Prostate gland (tissue), 2 donors: Measurements from ENCODE around the gene DUS4L. TPM values are rescaled to one million over a fixed set of nuclear protein-coding genes. Genes with fewer than 3 reads are reported as not detected.

Source experiments
- DNase-seq: peaks from one replicate; pipeline ENCODE4 v3.0.0-alpha.2; 2019; ENCODE audit warnings: low spot score
- H3K27ac ChIP-seq, 2 donors: fragments of 200-600 bp; sonication (generic); 2 replicates each; pipeline ENCODE4 v1.5.1; 2017 to 2019
- H3K27me3 ChIP-seq: fragments of 200-600 bp; sonication (generic); replicated peaks from 2 replicates; pipeline ENCODE4 v1.5.1; 2019; ENCODE audit not compliant: insufficient read depth
- H3K36me3 ChIP-seq, 2 donors: fragments of 200-600 bp; sonication (generic); 1 replicate in 1 of 2; 2 replicates in 1 of 2; pipeline versions ENCODE4 v1.5.1 to v1.8.1; 2017 to 2019
- H3K4me1 ChIP-seq: fragments of 200-600 bp; sonication (generic); replicated peaks from 2 replicates; pipeline ENCODE4 v1.5.1; 2019
- H3K4me3 ChIP-seq, 2 donors: fragments of 200-600 bp; sonication (generic); 2 replicates each; pipeline ENCODE4 v1.5.1; 2017 to 2019
- H3K9me3 ChIP-seq: fragments of 200-600 bp; sonication (generic); 2 replicates; pipeline ENCODE4 v1.5.1; 2017
- CTCF ChIP-seq, 4 experiments: fragments of 200-600 bp in 2 of 4; fragments of 450-650 bp in 2 of 4; sonication (generic) in 2 of 4; IDR thresholded peaks; 1 replicate in 3 of 4; 2 replicates in 1 of 4; pipeline ENCODE4 v1.5.1; 2016 to 2019; ENCODE audit warnings: antibody characterized with exemption in 4 of 4, mild to moderate bottlenecking in 2 of 4, moderate library complexity in 2 of 4
- POLR2A ChIP-seq: fragments of 450-650 bp; IDR thresholded peaks from one replicate; pipeline ENCODE4 v1.6.1; 2016; ENCODE audit warnings: antibody characterized with exemption, mild to moderate bottlenecking
- POLR2AphosphoS5 ChIP-seq: sonication (generic); formaldehyde crosslinking; IDR thresholded peaks from one replicate; pipeline ENCODE4 v1.6.1; 2017; ENCODE audit warnings: antibody characterized with exemption
- WGBS: methylation state at CpG from one replicate; pipeline ENCODE4 v1.1.5; 2018; 5-methylcytosine and 5-hydroxymethylcytosine counted together
- intact Hi-C: fragments of 100-400 bp; cut with DNase I; formaldehyde crosslinking; loops from one replicate; pipeline ENCODE4 v1.14.2; 2022
- total RNA-seq, 2 donors: library from RNA; depleted of rRNA; stranded (reverse); fragments of >200 nt; gene quantifications; one replicate each; pipeline ENCODE4 v1.1.0, GENCODE V29; 2016

The DUS4L gene
- total RNA-seq, 2 donors from 2014 or later: 9.7 to 15.3 TPM

- peaks cover 3% of the 10 kb centered on the region for H3K4me1 ChIP-seq
- no peak for DNase-seq
- H3K36me3 ChIP-seq: no peaks in the 10 kb centered on the region
- intact Hi-C loops: no loop called here
- no peaks in the 10 kb centered on the region for H3K27me3 ChIP-seq
- 68% methylated on average over 1 of the region's 1 CpG for WGBS
- H3K9me3 ChIP-seq: no peaks in the 10 kb centered on the region
- no peak overlapping the region for H3K27ac ChIP-seq
- no peak overlapping the region for H3K4me3 ChIP-seq
- TF ChIP-seq POLR2A: no peak
- no peak for TF ChIP-seq CTCF (IDR thresholded peaks at IDR 0.05)
- no peak for TF ChIP-seq POLR2AphosphoS5
These were observed 46.6 kb downstream of the DUS4L start for GRCh38 chr7:107610323-107610722.

GRCh38 chr7:107613439-107613838, 49.7 kb downstream of the DUS4L start:
- H3K27ac ChIP-seq: peak overlapping the region; percentile 14 to 54
- no peaks in the 10 kb centered on the region for H3K27me3 ChIP-seq
- H3K4me1 ChIP-seq: peaks cover 6% of the 10 kb centered on the region
- no peaks in the 10 kb centered on the region for H3K36me3 ChIP-seq
- DNase-seq: no peak
- no peak overlapping the region for H3K4me3 ChIP-seq
- no peaks in the 10 kb centered on the region for H3K9me3 ChIP-seq
- intact Hi-C loops: no loop called here
- TF ChIP-seq POLR2AphosphoS5 (no peak), POLR2A (no peak), CTCF (IDR thresholded peaks at IDR 0.05) (no peak)
- 74% methylated on average over 1 of the region's 1 CpG for WGBS

- intact Hi-C loops: no loop called here
- peaks cover 6% of the 10 kb centered on the region for H3K4me1 ChIP-seq
- no peaks in the 10 kb centered on the region for H3K9me3 ChIP-seq
- H3K36me3 ChIP-seq: no peaks in the 10 kb centered on the region
- no peaks in the 10 kb centered on the region for H3K27me3 ChIP-seq
- peak; percentile 18 for DNase-seq
- TF ChIP-seq POLR2A: no peak
- no peak for TF ChIP-seq POLR2AphosphoS5
- no peak overlapping the region for H3K4me3 ChIP-seq
- H3K27ac ChIP-seq: peak overlapping the region; percentile 14 to 54
These were observed 50.2 kb downstream of the DUS4L start for GRCh38 chr7:107613948-107614347.

GRCh38 chr7:107614425-107614824, 50.7 kb downstream of the DUS4L start:
- Histone ChIP-seq H3K36me3 (no peaks in the 10 kb centered on the region), H3K27ac (peak overlapping the region; percentile 27 to 54), H3K9me3 (no peaks in the 10 kb centered on the region), H3K4me1 (peaks cover 6% of the 10 kb centered on the region), H3K4me3 (no peak overlapping the region), H3K27me3 (no peaks in the 10 kb centered on the region)
- intact Hi-C loops: no loop called here
- TF ChIP-seq CTCF (IDR thresholded peaks at IDR 0.05): no peak
- peak; percentile 25 for TF ChIP-seq POLR2AphosphoS5
- no peak for DNase-seq

- TF ChIP-seq CTCF (IDR thresholded peaks at IDR 0.05): no peak
- TF ChIP-seq POLR2AphosphoS5: no peak
- TF ChIP-seq POLR2A: no peak
- intact Hi-C loops: no loop called here
- no peak overlapping the region for H3K4me3 ChIP-seq
- H3K27me3 ChIP-seq: no peaks in the 10 kb centered on the region
- H3K36me3 ChIP-seq: no peaks in the 10 kb centered on the region
- DNase-seq: no peak
- H3K27ac ChIP-seq: peak overlapping the region; percentile 35 to 49
- WGBS: 95% methylated on average over 4 of the region's 4 CpGs
- peaks cover 6% of the 10 kb centered on the region for H3K4me1 ChIP-seq
- no peaks in the 10 kb centered on the region for H3K9me3 ChIP-seq
These were observed 52.3 kb downstream of the DUS4L start for GRCh38 chr7:107615910-107616680.
